NT2/D1 (cell line): ENCODE data around the gene TMEM63B.

Source experiments
- YY1 ChIP-seq: IDR thresholded peaks from 2 replicates; pipeline ENCODE4 v1.6.1; 2011; ENCODE audit not compliant: insufficient read length, insufficient read depth
- ZNF274 ChIP-seq: IDR thresholded peaks from 2 replicates; pipeline ENCODE4 v1.6.1; 2011; ENCODE audit warnings: mild to moderate bottlenecking, low read depth, low read length

- TF ChIP-seq YY1 (no peak), ZNF274 (no peak)
Measured at GRCh38 chr6:44113414-44113813, 13.9 kb upstream of the TMEM63B start.
